GM18511 (cell line): ENCODE measurements around the gene USO1.
A peak's percentile ranks its signal among the peaks of the same experiment; 100 is the strongest.
"Not testable (repeated sequence)": the region's sequence is repeated elsewhere in the genome, so short reads cannot be mapped to it uniquely, and the experiment has no call there.

Experiments used
- ATAC-seq: cut with Tn5 transposase; IDR thresholded peaks from one replicate; pipeline ENCODE4 v1.9.1; 2021; ENCODE audit warnings: mild to moderate bottlenecking, moderate library complexity; ENCODE audit not compliant: unreplicated experiment

USO1 gene

GRCh38 chr4:75724066-75724866 is at the start of gene USO1:
Gene USO1, plus strand, starts transcription at chr4:75724577. Its CDS starts 243 bp downstream, at chr4:75724820.
- peak; percentile 84 for ATAC-seq

- ATAC-seq, result no peak
Measured at GRCh38 chr4:75675004-75675531, 49.3 kb upstream of the USO1 start.

GRCh38 chr4:75678473-75678872 is 45.9 kb upstream of the USO1 start:
- no peak for ATAC-seq

- no peak for ATAC-seq
Measured at GRCh38 chr4:75678965-75679364, 45.4 kb upstream of the USO1 start.

- ATAC-seq, result no peak
Measured at GRCh38 chr4:75679876-75680575, 44.4 kb upstream of the USO1 start.

- ATAC-seq, result no peak
Measured at GRCh38 chr4:75683482-75684155, 40.8 kb upstream of the USO1 start.

GRCh38 chr4:75685546-75686189 is 38.7 kb upstream of the USO1 start:
- ATAC-seq, result no peak

- ATAC-seq, result no peak
Measured at GRCh38 chr4:75686346-75686745, 38.0 kb upstream of the USO1 start.

- ATAC-seq, result not testable (repeated sequence)
Measured at GRCh38 chr4:75687125-75687524, 37.3 kb upstream of the USO1 start.

GRCh38 chr4:75692066-75692465 is 32.3 kb upstream of the USO1 start:
- ATAC-seq, result not testable (repeated sequence)

GRCh38 chr4:75696071-75696470 is 28.3 kb upstream of the USO1 start:
- no peak for ATAC-seq

- ATAC-seq, result no peak
Measured at GRCh38 chr4:75696581-75696980, 27.8 kb upstream of the USO1 start.

GRCh38 chr4:75698162-75698962 is 26.0 kb upstream of the USO1 start:
- peak; percentile 97 for ATAC-seq

GRCh38 chr4:75698963-75699228 is 25.5 kb upstream of the USO1 start:
- ATAC-seq, result peak; percentile 55

- peak; percentile 21 for ATAC-seq
Measured at GRCh38 chr4:75699299-75699698, 25.1 kb upstream of the USO1 start.

- no peak for ATAC-seq
Measured at GRCh38 chr4:75702919-75703411, 21.4 kb upstream of the USO1 start.

- ATAC-seq, result no peak
Measured at GRCh38 chr4:75705198-75705977, 19.0 kb upstream of the USO1 start.

- ATAC-seq, result no peak
Measured at GRCh38 chr4:75708218-75708691, 16.1 kb upstream of the USO1 start.

- no peak for ATAC-seq
Measured at GRCh38 chr4:75710246-75710645, 14.1 kb upstream of the USO1 start.
